ENCODE measurements around the gene ALPK3. TPM values are rescaled to one million over a fixed set of nuclear protein-coding genes. Genes with fewer than 3 reads are reported as not detected.

The ALPK3 gene
- total and polyA plus RNA-seq, 9 of the 15 experiments (the other 6 are each of a cell fraction or from before 2014, with no cell fraction given), result 0.04 to 1.0 (median 0.07) TPM; not detected in 2

- 25% methylated on average over 1 of the region's 1 CpG for WGBS (ENCODE audit: insufficient coverage, low coverage, missing lambda C conversion rate)
- Histone ChIP-seq H4K20me1 (replicated peaks; ENCODE audit: control insufficient read depth, insufficient read depth, low read length) (no peaks in the 10 kb centered on the region), H3K4me2 (ENCODE audit: insufficient read depth, low read length) (no peak overlapping the region), H3K4me1 (replicated peaks in 1 of 2; ENCODE audit: control insufficient read depth in 2 of 2, insufficient read depth in 2 of 2, low read length in 2 of 2) (peaks cover 8% of the 10 kb centered on the region in 2 experiments), H3K9ac (ENCODE audit: insufficient read depth in 1 of 2, low read depth in 2 of 2, low read length in 2 of 2) (no peak overlapping the region), H3K9me1 (ENCODE audit: control insufficient read depth, insufficient read depth, low read length) (no peaks in the 10 kb centered on the region), H3K4me3 (no peak overlapping the region), H3K36me3 (ENCODE audit: control insufficient read depth, insufficient read depth, low read length) (no peaks in the 10 kb centered on the region; the same call in 2 of the 3 replicates), H3K27me3 (ENCODE audit: control insufficient read depth in 2 of 2, insufficient read depth in 2 of 2, low read length in 2 of 2) (no peaks in the 10 kb centered on the region), H3K27ac (ENCODE audit: extremely low read depth, low read depth, low read length) (no peak overlapping the region), H3K79me2 (ENCODE audit: control insufficient read depth, insufficient read depth, low read length) (no peaks in the 10 kb centered on the region), H3K9me3 (replicated peaks; ENCODE audit: control insufficient read depth, insufficient read depth, low read depth, low read length) (no peaks in the 10 kb centered on the region), H2AFZ (ENCODE audit: low read depth, low read length) (no peak overlapping the region)
- no peak for FAIRE-seq
- no peak for ATAC-seq
- BruUV-seq (replicated peaks), result no TSS peak
- no peak for DNase-seq (ENCODE audit: extremely low read depth in 1 of 4, low spot score in 3 of 4)
- POLR2A ChIA-PET, result interaction anchor here (0.7 kb wide), 1 partner anchor 106 kb away, joined by 3 read pairs; no protein-coding TSS in a partner anchor
- in situ Hi-C loops (cut with MboI), result no loop called here
- intact Hi-C loops (cut with micrococcal nuclease), result no loop called here
- CTCF ChIA-PET (ENCODE audit: low intra/inter-chr PET ratio), result no interaction called here
- TF ChIP-seq HMG20B (CRISPR knock-in tag; IDR thresholded peaks at IDR 0.05) (no peak), PRMT5 (CRISPR knock-in tag; IDR thresholded peaks at IDR 0.05) (no peak), TSHZ1 (CRISPR knock-in tag; IDR thresholded peaks at IDR 0.05) (no peak), JUND (IDR thresholded peaks at IDR 0.05; ENCODE audit: borderline replicate concordance, low read depth, low read length) (no peak), JUND (tag; IDR thresholded peaks at IDR 0.05; ENCODE audit: borderline replicate concordance, low read depth, low read length) (no peak), DACH1 (IDR thresholded peaks at IDR 0.05; ENCODE audit: partially characterized antibody) (no peak), ZNF347 (CRISPR knock-in tag; IDR thresholded peaks at IDR 0.05; ENCODE audit: low read depth) (no peak), FOXJ3 (CRISPR knock-in tag; IDR thresholded peaks at IDR 0.05) (no peak), PRPF4 (IDR thresholded peaks at IDR 0.05; ENCODE audit: insufficient read depth, low read depth, low read length, poor library complexity, severe bottlenecking) (no peak), ATF3 (IDR thresholded peaks at IDR 0.05) (no peak), ATF3 (CRISPR knock-in tag; conservative IDR thresholded peaks at IDR 0.05) (no peak), ZNF77 (CRISPR knock-in tag; IDR thresholded peaks at IDR 0.05) (no peak), MXI1 (IDR thresholded peaks at IDR 0.05; ENCODE audit: low read depth, low read length) (no peak)
- TF ChIP-seq, protein P1, sequence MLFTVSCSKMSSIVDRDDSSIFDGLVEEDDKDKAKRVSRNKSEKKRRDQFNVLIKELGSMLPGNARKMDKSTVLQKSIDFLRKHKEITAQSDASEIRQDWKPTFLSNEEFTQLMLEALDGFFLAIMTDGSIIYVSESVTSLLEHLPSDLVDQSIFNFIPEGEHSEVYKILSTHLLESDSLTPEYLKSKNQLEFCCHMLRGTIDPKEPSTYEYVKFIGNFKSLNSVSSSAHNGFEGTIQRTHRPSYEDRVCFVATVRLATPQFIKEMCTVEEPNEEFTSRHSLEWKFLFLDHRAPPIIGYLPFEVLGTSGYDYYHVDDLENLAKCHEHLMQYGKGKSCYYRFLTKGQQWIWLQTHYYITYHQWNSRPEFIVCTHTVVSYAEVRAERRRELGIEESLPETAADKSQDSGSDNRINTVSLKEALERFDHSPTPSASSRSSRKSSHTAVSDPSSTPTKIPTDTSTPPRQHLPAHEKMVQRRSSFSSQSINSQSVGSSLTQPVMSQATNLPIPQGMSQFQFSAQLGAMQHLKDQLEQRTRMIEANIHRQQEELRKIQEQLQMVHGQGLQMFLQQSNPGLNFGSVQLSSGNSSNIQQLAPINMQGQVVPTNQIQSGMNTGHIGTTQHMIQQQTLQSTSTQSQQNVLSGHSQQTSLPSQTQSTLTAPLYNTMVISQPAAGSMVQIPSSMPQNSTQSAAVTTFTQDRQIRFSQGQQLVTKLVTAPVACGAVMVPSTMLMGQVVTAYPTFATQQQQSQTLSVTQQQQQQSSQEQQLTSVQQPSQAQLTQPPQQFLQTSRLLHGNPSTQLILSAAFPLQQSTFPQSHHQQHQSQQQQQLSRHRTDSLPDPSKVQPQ (CRISPR knock-in tag; IDR thresholded peaks at IDR 0.05; ENCODE audit: borderline replicate concordance), result no peak
- TF ChIP-seq, protein P2, sequence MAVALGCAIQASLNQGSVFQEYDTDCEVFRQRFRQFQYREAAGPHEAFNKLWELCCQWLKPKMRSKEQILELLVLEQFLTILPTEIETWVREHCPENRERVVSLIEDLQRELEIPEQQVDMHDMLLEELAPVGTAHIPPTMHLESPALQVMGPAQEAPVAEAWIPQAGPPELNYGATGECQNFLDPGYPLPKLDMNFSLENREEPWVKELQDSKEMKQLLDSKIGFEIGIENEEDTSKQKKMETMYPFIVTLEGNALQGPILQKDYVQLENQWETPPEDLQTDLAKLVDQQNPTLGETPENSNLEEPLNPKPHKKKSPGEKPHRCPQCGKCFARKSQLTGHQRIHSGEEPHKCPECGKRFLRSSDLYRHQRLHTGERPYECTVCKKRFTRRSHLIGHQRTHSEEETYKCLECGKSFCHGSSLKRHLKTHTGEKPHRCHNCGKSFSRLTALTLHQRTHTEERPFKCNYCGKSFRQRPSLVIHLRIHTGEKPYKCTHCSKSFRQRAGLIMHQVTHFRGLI (CRISPR knock-in tag; IDR thresholded peaks at IDR 0.05), result no peak
Observed at GRCh38 chr15:84813435-84813834, 3.7 kb upstream of the ALPK3 start.

Measured in K562 (cell line).